ENCODE results near the gene PSMD8.

GRCh38 chr19:38387550-38388348 lies 13.4 kb downstream of the PSMD8 start, which contains the start of gene GGN:
- TF ChIP-seq CTCF (IDR thresholded peaks at IDR 0.05) = no peak
- TF ChIP-seq POLR2A (IDR thresholded peaks at IDR 0.05) = no peak
